22Rv1 (cell line): ENCODE measurements around the gene IL4R.
A peak's percentile ranks its signal among the peaks of the same experiment; 100 is the strongest.

Experiments
- H3K27ac ChIP-seq: fragments of 450-650 bp; 2 replicates; pipeline ENCODE4 v1.5.1; 2017
- ZFX ChIP-seq: fragments of 450-650 bp; IDR thresholded peaks from 2 replicates; pipeline ENCODE4 v1.6.1; 2017; ENCODE audit warnings: antibody characterized with exemption, borderline replicate concordance
- TF ChIP-seq, protein P1 (sequence below): fragments of 450-650 bp; IDR thresholded peaks from 2 replicates; pipeline ENCODE4 v1.5.1; 2017; ENCODE audit warnings: mild to moderate bottlenecking

IL4R gene

DNA sequence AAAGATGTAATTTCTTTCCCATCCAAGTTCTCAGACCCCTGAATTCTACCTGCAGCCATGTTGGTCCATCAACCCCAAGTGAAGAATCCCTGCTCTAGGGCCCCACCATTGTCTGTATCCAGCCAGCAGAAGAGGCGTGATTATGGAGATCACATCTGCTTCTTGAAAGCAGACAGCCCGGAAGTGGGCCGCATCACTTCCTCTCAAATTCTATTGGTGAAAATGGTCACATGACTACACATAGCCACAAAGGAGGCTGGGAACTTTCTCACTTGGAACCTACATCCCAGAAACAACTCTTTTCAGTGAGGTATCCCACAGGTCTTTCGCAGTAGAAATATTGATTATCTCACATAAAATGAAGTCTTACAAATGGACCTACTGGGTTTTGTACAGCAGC lies 40.1 kb downstream of the IL4R start:
- TF ChIP-seq, protein P1, sequence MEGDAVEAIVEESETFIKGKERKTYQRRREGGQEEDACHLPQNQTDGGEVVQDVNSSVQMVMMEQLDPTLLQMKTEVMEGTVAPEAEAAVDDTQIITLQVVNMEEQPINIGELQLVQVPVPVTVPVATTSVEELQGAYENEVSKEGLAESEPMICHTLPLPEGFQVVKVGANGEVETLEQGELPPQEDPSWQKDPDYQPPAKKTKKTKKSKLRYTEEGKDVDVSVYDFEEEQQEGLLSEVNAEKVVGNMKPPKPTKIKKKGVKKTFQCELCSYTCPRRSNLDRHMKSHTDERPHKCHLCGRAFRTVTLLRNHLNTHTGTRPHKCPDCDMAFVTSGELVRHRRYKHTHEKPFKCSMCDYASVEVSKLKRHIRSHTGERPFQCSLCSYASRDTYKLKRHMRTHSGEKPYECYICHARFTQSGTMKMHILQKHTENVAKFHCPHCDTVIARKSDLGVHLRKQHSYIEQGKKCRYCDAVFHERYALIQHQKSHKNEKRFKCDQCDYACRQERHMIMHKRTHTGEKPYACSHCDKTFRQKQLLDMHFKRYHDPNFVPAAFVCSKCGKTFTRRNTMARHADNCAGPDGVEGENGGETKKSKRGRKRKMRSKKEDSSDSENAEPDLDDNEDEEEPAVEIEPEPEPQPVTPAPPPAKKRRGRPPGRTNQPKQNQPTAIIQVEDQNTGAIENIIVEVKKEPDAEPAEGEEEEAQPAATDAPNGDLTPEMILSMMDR: no peak
- TF ChIP-seq ZFX: no peak
- H3K27ac ChIP-seq: no peak overlapping the region

DNA sequence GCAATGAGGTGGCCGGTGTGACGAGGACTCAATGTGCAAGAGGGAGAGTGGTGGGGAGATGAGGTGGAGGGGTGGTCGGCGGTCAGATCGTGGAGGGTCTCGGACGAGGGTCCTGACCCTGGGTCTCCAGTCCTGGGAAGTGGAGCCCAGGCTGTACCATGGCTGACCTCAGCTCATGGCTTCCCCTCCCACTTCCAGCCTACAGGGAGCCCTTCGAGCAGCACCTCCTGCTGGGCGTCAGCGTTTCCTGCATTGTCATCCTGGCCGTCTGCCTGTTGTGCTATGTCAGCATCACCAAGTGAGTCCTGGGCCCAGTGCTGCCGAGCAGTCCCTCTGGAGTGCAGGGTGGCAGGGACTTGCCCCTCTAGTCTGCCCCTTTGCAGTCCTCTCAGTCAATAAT lies 41.8 kb downstream of the IL4R start:
- TF ChIP-seq, protein P1: peak; percentile 42
- no peak for TF ChIP-seq ZFX
- no peak overlapping the region for H3K27ac ChIP-seq

DNA sequence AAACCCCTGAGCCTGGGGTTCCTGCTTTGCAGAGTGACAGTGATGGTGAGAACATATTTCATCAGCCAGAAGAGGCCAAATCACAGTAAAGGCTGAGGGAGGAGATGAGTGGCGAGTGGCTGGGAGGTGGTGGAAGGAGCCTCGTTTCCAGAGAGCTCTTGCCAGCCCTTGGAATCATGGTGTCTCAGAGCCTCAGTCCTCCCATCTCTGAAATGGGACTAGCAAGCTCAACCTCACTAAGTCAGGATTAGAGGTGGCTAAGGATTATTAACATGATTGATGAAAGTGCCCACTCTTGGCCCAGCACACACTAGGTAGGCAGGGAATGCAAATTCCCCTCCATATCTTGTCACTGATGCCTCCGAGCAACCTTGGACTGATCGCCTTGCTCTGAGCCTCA lies 43.0 kb downstream of the IL4R start:
- no peak overlapping the region for H3K27ac ChIP-seq
- no peak for TF ChIP-seq ZFX
- TF ChIP-seq, protein P1: no peak

DNA sequence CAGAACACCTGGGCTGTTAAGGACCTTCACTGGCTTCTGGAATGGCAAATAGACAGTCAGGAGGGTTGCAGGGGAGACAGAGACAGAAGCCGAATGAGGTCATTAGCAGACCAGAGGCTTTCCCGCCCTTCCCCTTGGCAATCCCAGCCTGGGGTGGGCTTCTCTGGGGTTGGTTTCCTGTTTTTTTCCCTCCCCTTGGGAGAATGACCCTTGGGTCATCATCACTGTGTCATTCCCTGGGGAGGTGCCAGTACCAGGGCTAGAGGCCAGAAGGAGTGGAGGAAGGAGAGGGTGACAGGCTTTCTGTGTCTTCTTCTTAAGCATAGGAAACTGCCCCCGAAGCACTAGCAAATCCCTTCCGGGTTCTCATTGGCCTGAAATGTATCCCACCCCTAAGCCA lies 45.3 kb downstream of the IL4R start:
- TF ChIP-seq ZFX: no peak
- TF ChIP-seq, protein P1: no peak

DNA sequence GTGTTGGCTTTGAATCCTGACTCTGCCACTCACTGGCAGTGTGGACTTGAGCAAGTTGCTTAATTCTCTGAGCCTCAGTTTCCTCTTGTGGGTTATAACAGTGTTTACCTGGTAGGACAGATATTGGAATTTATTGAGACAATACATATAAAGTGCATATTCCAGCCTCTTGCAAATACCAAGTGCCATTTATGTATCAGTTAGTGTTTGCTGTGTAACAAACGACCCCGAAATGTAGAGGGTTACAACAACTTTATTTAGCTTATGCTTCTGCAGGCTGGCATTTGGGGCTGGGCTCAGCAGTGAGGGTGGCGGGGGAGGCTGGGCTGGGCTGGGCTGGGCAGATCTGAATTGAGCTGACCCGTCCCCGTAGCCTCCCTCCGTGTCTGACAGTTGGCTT lies 45.8 kb downstream of the IL4R start:
- no peak overlapping the region for H3K27ac ChIP-seq
- TF ChIP-seq ZFX: no peak
- TF ChIP-seq, protein P1: no peak

More for the DNA sequence above, 45.3 kb downstream of the IL4R start:
- no peak overlapping the region for H3K27ac ChIP-seq

DNA sequence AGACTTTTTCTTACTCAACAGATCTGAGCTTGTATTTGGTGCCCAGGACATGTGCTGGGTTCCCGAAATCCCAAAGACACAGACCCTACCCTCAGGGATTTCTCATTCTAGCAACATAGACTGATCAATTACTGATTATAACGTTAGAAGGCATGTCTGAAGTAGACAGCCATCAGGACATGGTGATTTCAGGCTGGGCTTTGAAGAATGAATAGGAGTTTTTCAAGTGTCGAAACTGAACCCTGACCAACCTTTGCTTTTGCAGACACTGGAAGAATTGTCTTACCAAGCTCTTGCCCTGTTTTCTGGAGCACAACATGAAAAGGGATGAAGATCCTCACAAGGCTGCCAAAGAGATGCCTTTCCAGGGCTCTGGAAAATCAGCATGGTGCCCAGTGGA lies 48.2 kb downstream of the IL4R start:
- TF ChIP-seq ZFX: no peak
- TF ChIP-seq, protein P1: no peak
- no peak overlapping the region for H3K27ac ChIP-seq

DNA sequence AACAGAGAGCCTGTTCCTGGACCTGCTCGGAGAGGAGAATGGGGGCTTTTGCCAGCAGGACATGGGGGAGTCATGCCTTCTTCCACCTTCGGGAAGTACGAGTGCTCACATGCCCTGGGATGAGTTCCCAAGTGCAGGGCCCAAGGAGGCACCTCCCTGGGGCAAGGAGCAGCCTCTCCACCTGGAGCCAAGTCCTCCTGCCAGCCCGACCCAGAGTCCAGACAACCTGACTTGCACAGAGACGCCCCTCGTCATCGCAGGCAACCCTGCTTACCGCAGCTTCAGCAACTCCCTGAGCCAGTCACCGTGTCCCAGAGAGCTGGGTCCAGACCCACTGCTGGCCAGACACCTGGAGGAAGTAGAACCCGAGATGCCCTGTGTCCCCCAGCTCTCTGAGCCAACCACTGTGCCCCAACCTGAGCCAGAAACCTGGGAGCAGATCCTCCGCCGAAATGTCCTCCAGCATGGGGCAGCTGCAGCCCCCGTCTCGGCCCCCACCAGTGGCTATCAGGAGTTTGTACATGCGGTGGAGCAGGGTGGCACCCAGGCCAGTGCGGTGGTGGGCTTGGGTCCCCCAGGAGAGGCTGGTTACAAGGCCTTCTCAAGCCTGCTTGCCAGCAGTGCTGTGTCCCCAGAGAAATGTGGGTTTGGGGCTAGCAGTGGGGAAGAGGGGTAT lies 48.9 kb downstream of the IL4R start:
- H3K27ac ChIP-seq: no peak overlapping the region
- no peak for TF ChIP-seq ZFX
- TF ChIP-seq, protein P1: no peak
